HCT116 (cell line): ENCODE measurements around the gene SNURF. TPM values are rescaled to one million over a fixed set of nuclear protein-coding genes. Genes with fewer than 3 reads are reported as not detected.

ENCODE experiments used
- ATAC-seq: fragments of 200-7000 bp; cut with Tn5 transposase; 2 replicates; pipeline ENCODE4 v1.9.1; 2020; ENCODE audit warnings: mild to moderate bottlenecking, moderate library complexity
- BruUV-seq: library from RNA; stranded (reverse); fragments of 400-500 nt; replicated peaks from 2 replicates; lab custom pipeline; 2021; lab: Mats Ljungman, UMichigan
- CTCF ChIA-PET: fragments of 300-600 bp; sonication (Branson Sonifier 250); formaldehyde crosslinking; loops from one replicate; lab custom pipeline; 2021; ENCODE audit warnings: antibody characterized with exemption; lab: Charles Lee
- POLR2A ChIA-PET: fragments of 300-600, 350-600 bp; sonication (Branson Sonifier 250); formaldehyde crosslinking; loops from one replicate; lab custom pipeline; 2021; ENCODE audit warnings: antibody characterized with exemption; lab: Charles Lee
- RAD21 ChIA-PET, 2 experiments: fragments of 300-600 bp; sonication (Branson Sonifier 250); formaldehyde crosslinking; loops; one replicate each; lab custom pipeline; 2023; ENCODE audit warnings: low total read pairs in 2 of 2; ENCODE audit not compliant: uncharacterized antibody in 2 of 2, unreplicated experiment in 2 of 2, low non-redundant PET in 1 of 2; lab: Charles Lee
- DNase-seq: peaks from one replicate; pipeline ENCODE4 v3.0.0-alpha.2; 2010; ENCODE audit warnings: low read depth, low spot score
- H2AFZ ChIP-seq: fragments of 200-600 bp; shearing (Covaris generic), sonication (generic); 2 replicates; pipeline ENCODE4 v1.6.1; 2017; ENCODE audit warnings: low read depth, mixed run types, mixed read lengths, antibody characterized with exemption, low read length; ENCODE audit not compliant: poor library complexity, severe bottlenecking
- H3K27ac ChIP-seq: 2 replicates; pipeline ENCODE4 v1.5.1; 2012; ENCODE audit warnings: low read depth, low read length
- H3K27me3 ChIP-seq: fragments of 200-600 bp; sonication (generic); 2 replicates; pipeline ENCODE4 v1.6.1; 2016; ENCODE audit warnings: mixed run types, low read length, mixed read lengths; ENCODE audit not compliant: insufficient read depth
- H3K36me3 ChIP-seq, 2 experiments: fragments of 200-500 bp in 1 of 2; fragments of 200-600 bp in 1 of 2; sonication (Bioruptor generic) in 1 of 2; sonication (generic) in 1 of 2; 2 replicates each; pipeline versions ENCODE4 v1.5.1 to v1.6.1; 2014 to 2016; ENCODE audit warnings: low read length in 2 of 2, inconsistent platforms in 1 of 2, mixed read lengths in 1 of 2, mixed run types in 1 of 2; ENCODE audit not compliant: insufficient read depth in 2 of 2, control insufficient read depth in 1 of 2
- H3K4me1 ChIP-seq, 2 experiments: fragments of 200-600 bp in 1 of 2; sonication (generic) in 1 of 2; 2 replicates each; pipeline versions ENCODE4 v1.5.1 to v1.6.1; 2012 to 2017; ENCODE audit warnings: low read length in 2 of 2, inconsistent platforms in 1 of 2, mild to moderate bottlenecking in 1 of 2, mixed read lengths in 1 of 2, mixed run types in 1 of 2, moderate library complexity in 1 of 2; ENCODE audit not compliant: insufficient read depth in 2 of 2, control insufficient read depth in 1 of 2
- H3K4me2 ChIP-seq: fragments of 200-600 bp; sonication (generic); 2 replicates; pipeline ENCODE4 v1.6.1; 2017; ENCODE audit warnings: mixed run types, low read length, mixed read lengths
- H3K4me3 ChIP-seq, 2 experiments: fragments of 200-600 bp in 1 of 2; sonication (generic) in 1 of 2; replicated peaks in 1 of 2; 2 replicates each; pipeline ENCODE4 v1.5.1; 2011 to 2016; ENCODE audit warnings: low read length in 2 of 2, control low read depth in 1 of 2, low read depth in 1 of 2, mild to moderate bottlenecking in 1 of 2, mixed read lengths in 1 of 2, mixed run types in 1 of 2
- H3K79me2 ChIP-seq: fragments of 200-600 bp; sonication (generic); 2 replicates; pipeline ENCODE4 v1.6.1; 2017; ENCODE audit warnings: mild to moderate bottlenecking, mixed run types, low read length, moderate library complexity, mixed read lengths; ENCODE audit not compliant: insufficient read depth
- H3K9ac ChIP-seq: fragments of 200-600 bp; sonication (generic); 2 replicates; pipeline ENCODE4 v1.6.1; 2016; ENCODE audit warnings: low read length, mixed read lengths
- H3K9me2 ChIP-seq: fragments of 200-600 bp; sonication (generic), shearing (Covaris generic); 2 replicates; pipeline ENCODE4 v1.6.1; 2017; ENCODE audit warnings: mixed run types, mild to moderate bottlenecking, moderate library complexity; ENCODE audit not compliant: insufficient read depth
- H3K9me3 ChIP-seq, 2 experiments: fragments of 200-500 bp in 1 of 2; fragments of 200-600 bp in 1 of 2; sonication (Bioruptor generic) in 1 of 2; sonication (generic) in 1 of 2; 2 replicates each; pipeline ENCODE4 v1.6.1; 2014 to 2017; ENCODE audit warnings: low read length in 2 of 2, mixed read lengths in 2 of 2, inconsistent platforms in 1 of 2, low read depth in 1 of 2, mild to moderate bottlenecking in 1 of 2, mixed run types in 1 of 2, moderate library complexity in 1 of 2; ENCODE audit not compliant: control insufficient read depth in 1 of 2, insufficient read depth in 1 of 2
- H4K20me1 ChIP-seq: fragments of 200-600 bp; sonication (generic), shearing (Covaris generic); 2 replicates; pipeline ENCODE4 v1.6.1; 2017; ENCODE audit warnings: mixed run types, mild to moderate bottlenecking, moderate library complexity; ENCODE audit not compliant: insufficient read depth
- CBX3 ChIP-seq: IDR thresholded peaks from 2 replicates; pipeline ENCODE4 v1.6.1; 2012; ENCODE audit warnings: low read depth
- CEBPB ChIP-seq: IDR thresholded peaks from 2 replicates; pipeline ENCODE4 v1.6.1; 2012; ENCODE audit warnings: low read depth
- FOSL1 ChIP-seq: IDR thresholded peaks from 2 replicates; pipeline ENCODE4 v1.6.1; 2012; ENCODE audit warnings: low read depth
- MAX ChIP-seq: IDR thresholded peaks from 2 replicates; pipeline ENCODE4 v1.6.1; 2012
- POLR2A ChIP-seq: IDR thresholded peaks from 2 replicates; pipeline ENCODE4 v1.7.0; 2011; ENCODE audit warnings: borderline replicate concordance; ENCODE audit not compliant: insufficient read depth, insufficient read length; ENCODE audit errors: extremely low read depth
- POLR2AphosphoS5 ChIP-seq: IDR thresholded peaks from 2 replicates; pipeline ENCODE4 v1.6.1; 2011; ENCODE audit warnings: mild to moderate bottlenecking, low read depth, low read length, moderate library complexity
- RAD21 ChIP-seq: IDR thresholded peaks from 2 replicates; pipeline ENCODE4 v1.6.1; 2012; ENCODE audit warnings: low read depth, mild to moderate bottlenecking
- REST ChIP-seq: IDR thresholded peaks from 2 replicates; pipeline ENCODE4 v1.6.1; 2012; ENCODE audit warnings: low read depth
- SIN3A ChIP-seq: IDR thresholded peaks from 2 replicates; pipeline ENCODE4 v1.6.1; 2012; ENCODE audit warnings: low read depth
- TCF7L2 ChIP-seq: IDR thresholded peaks from 2 replicates; pipeline ENCODE4 v1.7.0; 2011; ENCODE audit warnings: borderline replicate concordance, inconsistent platforms; ENCODE audit not compliant: insufficient read depth, insufficient read length; ENCODE audit errors: extremely low read depth
- YY1 ChIP-seq: IDR thresholded peaks from 2 replicates; pipeline ENCODE4 v1.6.1; 2011; ENCODE audit warnings: low read length, low read depth, moderate library complexity, mild to moderate bottlenecking; ENCODE audit not compliant: insufficient replicate concordance; ENCODE audit errors: extremely low read depth
- ZFX ChIP-seq: fragments of 450-650 bp; IDR thresholded peaks from 2 replicates; pipeline ENCODE4 v1.6.1; 2017
- intact Hi-C: fragments of 100-400 bp; cut with micrococcal nuclease; formaldehyde crosslinking; loops from 2 replicates; pipeline ENCODE4 v1.10.0; 2022
- total RNA-seq: library from RNA; stranded (reverse); gene quantifications from one replicate; pipeline ENCODE4 v1.2.1, GENCODE V29; 2021; ENCODE audit not compliant: unreplicated experiment
- TF ChIP-seq, protein P1 (sequence below), 3 experiments: fragments of 200-600 bp in 1 of 3; sonication (generic) in 1 of 3; IDR thresholded peaks in 2 of 3; conservative IDR thresholded peaks in 1 of 3; 2 replicates each; pipeline ENCODE4 v1.5.1; 2012 to 2017; ENCODE audit warnings: low read depth in 2 of 3, low read length in 2 of 3, antibody characterized with exemption in 1 of 3, borderline replicate concordance in 1 of 3, control low read depth in 1 of 3, mild to moderate bottlenecking in 1 of 3, mixed read lengths in 1 of 3, mixed run types in 1 of 3, moderate library complexity in 1 of 3; ENCODE audit not compliant: insufficient read depth in 1 of 3

Gene SNURF
- total RNA-seq, 1 experiment from 2014 or later: 0.44 TPM

- H3K4me1 ChIP-seq: no peaks in the 10 kb centered on the region
- H3K4me2 ChIP-seq: no peak overlapping the region
- no peak for DNase-seq
- H3K4me3 ChIP-seq: no peak overlapping the region
- no peak overlapping the region for H3K27ac ChIP-seq
- no peaks in the 10 kb centered on the region for H3K79me2 ChIP-seq
- POLR2A ChIA-PET: no interaction called here
- TF ChIP-seq YY1 (no peak), ZFX (no peak), TCF7L2 (no peak), POLR2AphosphoS5 (no peak), MAX (no peak), FOSL1 (no peak), CEBPB (no peak), SIN3A (no peak), REST (no peak), CBX3 (no peak), POLR2A (no peak), RAD21 (no peak)
- TF ChIP-seq, protein P1, sequence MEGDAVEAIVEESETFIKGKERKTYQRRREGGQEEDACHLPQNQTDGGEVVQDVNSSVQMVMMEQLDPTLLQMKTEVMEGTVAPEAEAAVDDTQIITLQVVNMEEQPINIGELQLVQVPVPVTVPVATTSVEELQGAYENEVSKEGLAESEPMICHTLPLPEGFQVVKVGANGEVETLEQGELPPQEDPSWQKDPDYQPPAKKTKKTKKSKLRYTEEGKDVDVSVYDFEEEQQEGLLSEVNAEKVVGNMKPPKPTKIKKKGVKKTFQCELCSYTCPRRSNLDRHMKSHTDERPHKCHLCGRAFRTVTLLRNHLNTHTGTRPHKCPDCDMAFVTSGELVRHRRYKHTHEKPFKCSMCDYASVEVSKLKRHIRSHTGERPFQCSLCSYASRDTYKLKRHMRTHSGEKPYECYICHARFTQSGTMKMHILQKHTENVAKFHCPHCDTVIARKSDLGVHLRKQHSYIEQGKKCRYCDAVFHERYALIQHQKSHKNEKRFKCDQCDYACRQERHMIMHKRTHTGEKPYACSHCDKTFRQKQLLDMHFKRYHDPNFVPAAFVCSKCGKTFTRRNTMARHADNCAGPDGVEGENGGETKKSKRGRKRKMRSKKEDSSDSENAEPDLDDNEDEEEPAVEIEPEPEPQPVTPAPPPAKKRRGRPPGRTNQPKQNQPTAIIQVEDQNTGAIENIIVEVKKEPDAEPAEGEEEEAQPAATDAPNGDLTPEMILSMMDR (IDR thresholded peaks at IDR 0.05 in 2 of 3, conservative IDR thresholded peaks at IDR 0.05 in 1 of 3; ENCODE audit: borderline replicate concordance in 1 of 3, insufficient read depth in 1 of 3, low read depth in 2 of 3, low read length in 2 of 3): no peak
- TF ChIP-seq, all 23 proteins: peak for 0
- no TSS peak for BruUV-seq
- H3K9me2 ChIP-seq: no peaks in the 10 kb centered on the region
- RAD21 ChIA-PET: no interaction called here
- no peaks in the 10 kb centered on the region for H4K20me1 ChIP-seq
- peaks cover 9 to 27% of the 10 kb centered on the region in 2 experiments; a peak in 3 of 4 replicates for H3K9me3 ChIP-seq
- no peaks in the 10 kb centered on the region for H3K36me3 ChIP-seq
- CTCF ChIA-PET: no interaction called here
- intact Hi-C loops: no loop called here
- H2AFZ ChIP-seq: no peak overlapping the region
- no peak for ATAC-seq
- no peaks in the 10 kb centered on the region for H3K27me3 ChIP-seq
- H3K9ac ChIP-seq: no peak overlapping the region
These were observed 16.3 kb downstream of the SNURF start for GRCh38 chr15:24971052-24971451.
